Lower lobe of right lung (tissue), 2 donors: ENCODE results near the gene HAS3. TPM values are rescaled to one million over a fixed set of nuclear protein-coding genes. Genes with fewer than 3 reads are reported as not detected.

Experiments used
- ATAC-seq, 2 donors: fragments of 200-7000 bp; cut with Tn5 transposase; one replicate each; pipeline ENCODE4 v1.9.1; 2020 to 2022; ENCODE audit warnings: mild to moderate bottlenecking in 2 of 2, moderate library complexity in 2 of 2
- DNase-seq: peaks from one replicate; pipeline ENCODE4 v3.0.0-alpha.2; 2020
- H3K27ac ChIP-seq: fragments of 200-600 bp; one replicate; pipeline ENCODE4 v1.8.0; 2022
- H3K27me3 ChIP-seq: fragments of 200-600 bp; one replicate; pipeline ENCODE4 v1.8.0; 2022; ENCODE audit warnings: low read depth
- H3K36me3 ChIP-seq: fragments of 200-600 bp; one replicate; pipeline ENCODE4 v1.8.0; 2022; ENCODE audit warnings: mild to moderate bottlenecking
- H3K4me1 ChIP-seq: fragments of 200-600 bp; one replicate; pipeline ENCODE4 v1.8.0; 2022
- H3K4me3 ChIP-seq: fragments of 200-600 bp; one replicate; pipeline ENCODE4 v1.8.0; 2022; ENCODE audit warnings: mild to moderate bottlenecking
- H3K9me3 ChIP-seq: fragments of 200-600 bp; one replicate; pipeline ENCODE4 v1.8.0; 2022
- intact Hi-C: fragments of 100-400 bp; cut with DNase I; formaldehyde crosslinking; loops from one replicate; pipeline ENCODE4 v1.11.0; 2022
- total RNA-seq: library from RNA; stranded (reverse); fragmentation: NEBNext Ultra II Directional; extraction: Animal tissue kit (Norgen Biotek cat#: 25700); gene quantifications from one replicate; pipeline ENCODE4 v1.2.1, GENCODE V29; 2021
- TF ChIP-seq, protein P1 (sequence below): fragments of 200-600 bp; IDR thresholded peaks from one replicate; pipeline ENCODE4 v1.8.0; 2022; ENCODE audit warnings: antibody characterized with exemption, mild to moderate bottlenecking
- donor health status: DM: no; HTN: yes; CAD: no; lungs with severe emphysema.

Gene HAS3
- total RNA-seq, 1 donor from 2014 or later = 12.6 TPM

DNA sequence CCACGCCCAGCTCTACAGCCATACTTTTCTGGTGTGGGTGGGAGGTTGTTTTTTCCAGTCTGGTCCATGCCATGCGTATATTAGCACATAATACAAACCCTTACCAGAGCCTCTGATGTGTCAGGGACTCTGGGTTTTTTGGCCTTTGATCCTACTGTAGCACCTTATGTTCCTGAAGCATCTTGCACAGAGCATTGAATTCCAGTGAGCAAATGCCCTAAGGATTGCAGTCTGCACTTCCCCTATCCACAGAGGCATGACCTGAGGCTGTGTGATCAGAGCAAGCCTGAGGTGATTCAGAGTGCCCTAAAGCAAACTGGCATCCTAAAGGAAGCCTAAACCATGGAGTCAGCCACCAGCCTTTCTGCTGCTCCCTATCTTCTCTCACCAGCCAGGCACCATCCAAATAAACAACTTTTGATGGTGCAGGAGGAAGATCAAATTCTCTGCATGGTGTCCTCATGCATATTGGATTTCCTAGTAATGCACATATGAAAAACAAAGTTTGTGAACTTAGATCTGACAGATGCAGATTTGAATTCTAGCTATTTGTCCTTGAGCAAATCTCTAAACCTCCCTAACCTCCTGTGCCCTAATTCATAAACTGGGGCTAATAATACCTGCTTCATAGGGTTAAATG, 41.2 kb upstream of the HAS3 start:
- DNase-seq (no peak), ATAC-seq (no peak)
- intact Hi-C loops = no loop called here

GRCh38 chr16:69064764-69065313, 40.6 kb upstream of the HAS3 start:
- Histone ChIP-seq H3K36me3 (no peaks in the 10 kb centered on the region), H3K9me3 (no peaks in the 10 kb centered on the region), H3K27ac (no peak overlapping the region), H3K27me3 (no peaks in the 10 kb centered on the region), H3K4me1 (no peaks in the 10 kb centered on the region), H3K4me3 (no peak overlapping the region)
- no peak for DNase-seq
- TF ChIP-seq, protein P1, sequence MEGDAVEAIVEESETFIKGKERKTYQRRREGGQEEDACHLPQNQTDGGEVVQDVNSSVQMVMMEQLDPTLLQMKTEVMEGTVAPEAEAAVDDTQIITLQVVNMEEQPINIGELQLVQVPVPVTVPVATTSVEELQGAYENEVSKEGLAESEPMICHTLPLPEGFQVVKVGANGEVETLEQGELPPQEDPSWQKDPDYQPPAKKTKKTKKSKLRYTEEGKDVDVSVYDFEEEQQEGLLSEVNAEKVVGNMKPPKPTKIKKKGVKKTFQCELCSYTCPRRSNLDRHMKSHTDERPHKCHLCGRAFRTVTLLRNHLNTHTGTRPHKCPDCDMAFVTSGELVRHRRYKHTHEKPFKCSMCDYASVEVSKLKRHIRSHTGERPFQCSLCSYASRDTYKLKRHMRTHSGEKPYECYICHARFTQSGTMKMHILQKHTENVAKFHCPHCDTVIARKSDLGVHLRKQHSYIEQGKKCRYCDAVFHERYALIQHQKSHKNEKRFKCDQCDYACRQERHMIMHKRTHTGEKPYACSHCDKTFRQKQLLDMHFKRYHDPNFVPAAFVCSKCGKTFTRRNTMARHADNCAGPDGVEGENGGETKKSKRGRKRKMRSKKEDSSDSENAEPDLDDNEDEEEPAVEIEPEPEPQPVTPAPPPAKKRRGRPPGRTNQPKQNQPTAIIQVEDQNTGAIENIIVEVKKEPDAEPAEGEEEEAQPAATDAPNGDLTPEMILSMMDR = no peak
- ATAC-seq = peak in 1 of 2 donors; percentile 28
- intact Hi-C loops = no loop called here

More for the DNA sequence above, 41.2 kb upstream of the HAS3 start:
- no peaks in the 10 kb centered on the region for H3K27me3 ChIP-seq
- H3K4me1 ChIP-seq = no peaks in the 10 kb centered on the region
- H3K4me3 ChIP-seq = no peak overlapping the region
- TF ChIP-seq, protein P1 = no peak
- no peaks in the 10 kb centered on the region for H3K36me3 ChIP-seq
- H3K27ac ChIP-seq = no peak overlapping the region
- H3K9me3 ChIP-seq = no peaks in the 10 kb centered on the region

GRCh38 chr16:69069504-69069903, 35.9 kb upstream of the HAS3 start:
- DNase-seq (no peak), ATAC-seq (no peak)
- Histone ChIP-seq H3K9me3 (no peaks in the 10 kb centered on the region), H3K27ac (no peak overlapping the region), H3K27me3 (no peaks in the 10 kb centered on the region), H3K36me3 (no peaks in the 10 kb centered on the region), H3K4me1 (peaks cover 6% of the 10 kb centered on the region), H3K4me3 (no peak overlapping the region)
- intact Hi-C loops = no loop called here
- TF ChIP-seq, protein P1 = no peak

DNA sequence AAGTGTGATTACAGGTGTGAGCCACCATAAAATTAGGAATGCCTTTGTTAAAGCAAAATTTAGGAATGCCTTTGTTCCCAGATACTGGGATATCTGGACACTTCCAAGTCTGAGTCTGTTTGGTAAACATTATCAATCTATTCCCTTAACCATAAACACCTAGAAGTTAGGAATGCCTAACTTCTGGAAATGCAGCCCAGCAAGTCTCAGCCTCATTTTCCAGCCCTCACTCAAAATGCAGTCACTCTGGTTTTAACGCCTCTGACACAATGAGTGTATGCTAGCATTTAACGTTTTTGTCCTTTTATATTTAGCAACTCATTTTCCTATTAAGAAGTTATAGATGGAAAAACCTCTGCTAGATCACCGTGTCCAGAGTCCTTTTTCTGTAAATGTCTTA, 34.4 kb upstream of the HAS3 start:
- H3K9me3 ChIP-seq = no peaks in the 10 kb centered on the region
- no peaks in the 10 kb centered on the region for H3K36me3 ChIP-seq
- no peak for ATAC-seq
- H3K27me3 ChIP-seq = no peaks in the 10 kb centered on the region
- H3K27ac ChIP-seq = no peak overlapping the region
- peaks cover 6% of the 10 kb centered on the region for H3K4me1 ChIP-seq
- H3K4me3 ChIP-seq = no peak overlapping the region
- DNase-seq = no peak
- intact Hi-C loops = no loop called here
- TF ChIP-seq, protein P1 = no peak

DNA sequence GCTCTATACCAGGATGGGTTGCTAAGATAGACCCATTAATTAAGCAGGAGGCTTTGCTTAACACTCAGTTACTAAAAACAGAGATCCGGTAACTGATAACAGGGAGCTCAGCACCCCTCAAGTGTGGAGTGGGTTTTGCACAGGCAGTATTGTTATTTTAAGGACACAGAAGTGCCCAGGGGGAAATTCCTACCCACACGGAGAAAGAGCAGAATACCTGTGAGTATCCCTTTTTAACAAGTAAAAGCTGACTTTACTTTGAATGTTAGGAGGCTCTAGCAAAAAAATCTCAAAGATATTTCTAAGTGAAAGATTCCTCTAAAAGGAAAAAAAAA, 32.8 kb upstream of the HAS3 start:
- intact Hi-C loops = no loop called here
- no peaks in the 10 kb centered on the region for H3K36me3 ChIP-seq
- H3K27ac ChIP-seq = peak overlapping the region; percentile 65
- TF ChIP-seq, protein P1 = no peak
- peak in 1 of 2 donors; percentile 63 for ATAC-seq
- H3K27me3 ChIP-seq = no peaks in the 10 kb centered on the region
- H3K4me1 ChIP-seq = peaks cover 6% of the 10 kb centered on the region
- H3K4me3 ChIP-seq = no peak overlapping the region
- DNase-seq = no peak
- H3K9me3 ChIP-seq = no peaks in the 10 kb centered on the region
